ENCODE results near the gene ATP8A2. TPM values are rescaled to one million over a fixed set of nuclear protein-coding genes. Genes with fewer than 3 reads are reported as not detected.

Gene ATP8A2
- total and polyA plus RNA-seq, 10 of the 15 experiments (the other 5 are each of a cell fraction or from before 2014, with no cell fraction given) = 0.01 to 0.04 (median 0.04) TPM; not detected in 7

DNA sequence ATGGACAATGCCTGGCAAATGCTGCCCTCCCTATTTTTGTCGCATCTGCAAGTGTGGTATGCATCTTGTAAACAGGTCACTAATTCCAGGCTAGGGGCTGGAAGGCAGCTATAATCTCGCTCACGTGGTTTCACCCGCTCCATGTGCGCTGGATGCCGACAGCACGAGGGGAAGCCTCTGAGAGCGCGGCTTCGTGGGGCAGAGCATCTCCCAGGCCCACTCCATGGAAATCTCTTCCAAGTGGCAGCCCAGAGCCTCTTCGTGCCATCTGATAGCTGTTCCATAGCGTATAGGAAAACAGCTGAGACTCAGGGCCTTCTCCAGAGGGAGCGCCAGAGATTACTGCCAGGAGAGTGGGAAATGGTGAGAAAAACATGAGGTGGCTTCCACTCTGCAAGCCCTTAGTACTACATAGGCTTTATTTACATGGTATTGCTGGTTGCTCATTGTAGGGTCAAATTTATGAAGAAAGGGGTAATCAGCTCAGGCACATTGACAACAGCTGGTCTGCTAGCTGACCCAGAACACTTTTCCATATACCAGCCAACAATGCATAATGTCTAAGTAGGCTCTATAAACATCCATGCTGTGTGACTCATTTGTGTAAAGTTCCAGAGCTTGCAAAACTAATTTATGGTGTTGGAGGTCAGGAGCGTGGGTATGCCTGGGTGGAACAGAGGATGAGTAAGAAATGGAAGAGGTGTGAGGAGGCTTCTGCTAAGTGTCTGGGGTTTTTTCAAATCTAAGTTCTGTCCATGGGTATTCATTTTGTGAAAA, 514.9 kb downstream of the ATP8A2 start:
- H3K9ac ChIP-seq (ENCODE audit: control insufficient read depth, insufficient read depth, low read length) = no peak overlapping the region
- no peaks in the 10 kb centered on the region for H3K9me3 ChIP-seq (replicated peaks; ENCODE audit: control insufficient read depth, insufficient read depth, low read length)
- intact Hi-C loops (cut with micrococcal nuclease; ENCODE audit: unreplicated experiment) = no loop called here
- no peak for FAIRE-seq
- H3K4me3 ChIP-seq = no peak overlapping the region
- no peaks in the 10 kb centered on the region for H4K20me1 ChIP-seq (ENCODE audit: control insufficient read depth, insufficient read depth)
- in situ Hi-C loops (cut with MboI) = no loop called here
- no peaks in the 10 kb centered on the region for H3K79me2 ChIP-seq (ENCODE audit: control insufficient read depth, insufficient read depth, low read length)
- no peak for ATAC-seq
- H3K4me2 ChIP-seq (ENCODE audit: control insufficient read depth, insufficient read depth) = no peak overlapping the region
- no peaks in the 10 kb centered on the region for H3K27me3 ChIP-seq (replicated peaks in 1 of 2; ENCODE audit: control insufficient read depth in 2 of 2, insufficient read depth in 2 of 2, low read length in 1 of 2)
- H3K4me1 ChIP-seq (ENCODE audit: control insufficient read depth, insufficient read depth, low read length) = no peaks in the 10 kb centered on the region
- 62% methylated on average over 14 of the region's 14 CpGs for whole genome bisulfite sequencing (ENCODE audit: insufficient coverage, insufficient replicate concordance, low lambda C conversion rate, missing lambda C conversion rate)
- ChIA-PET POLR2A (no interaction called here), SMC1A (ENCODE audit: uncharacterized antibody, unreplicated experiment) (no interaction called here), CTCF (no interaction called here), RAD21 (ENCODE audit: unreplicated experiment) (no interaction called here)
- TF ChIP-seq IRF4 (IDR thresholded peaks at IDR 0.05; ENCODE audit: low read depth, low read length) = no peak
- TF ChIP-seq CTCF (IDR thresholded peaks at IDR 0.05 in 2 of 3, conservative IDR thresholded peaks at IDR 0.05 in 1 of 3; ENCODE audit: control insufficient read depth in 2 of 3, extremely low read depth in 1 of 3, insufficient read depth in 1 of 3, low read depth in 3 of 3, low read length in 3 of 3) = no peak
- TF ChIP-seq HDAC6 (IDR thresholded peaks at IDR 0.05; ENCODE audit: unreplicated experiment) = no peak
- no peak for TF ChIP-seq E2F4 (IDR thresholded peaks at IDR 0.05; ENCODE audit: low read depth, low read length)
- TF ChIP-seq ZNF207 (IDR thresholded peaks at IDR 0.05; ENCODE audit: borderline replicate concordance) = no peak
- no peak for TF ChIP-seq PML (IDR thresholded peaks at IDR 0.05; ENCODE audit: low read length)
- no peak for TF ChIP-seq SMAD5 (IDR thresholded peaks at IDR 0.05; ENCODE audit: low read depth)
- TF ChIP-seq ZNF384 (IDR thresholded peaks at IDR 0.05; ENCODE audit: borderline replicate concordance, low read depth, low read length) = no peak
- TF ChIP-seq RFX5 (IDR thresholded peaks at IDR 0.05; ENCODE audit: low read depth, low read length) = no peak
- no peak for TF ChIP-seq GABPA (IDR thresholded peaks at IDR 0.05; ENCODE audit: low read depth)
- no peak for TF ChIP-seq MEF2A (IDR thresholded peaks at IDR 0.05; ENCODE audit: insufficient read depth, low read depth, low read length)
- TF ChIP-seq STAT1 (conservative IDR thresholded peaks at IDR 0.05) = no peak
- TF ChIP-seq BACH1 (IDR thresholded peaks at IDR 0.05; ENCODE audit: borderline replicate concordance) = no peak
- no peak for TF ChIP-seq EP300 (IDR thresholded peaks at IDR 0.05; ENCODE audit: borderline replicate concordance in 1 of 2, control insufficient read depth in 1 of 2, low read depth in 2 of 2, low read length in 2 of 2)
- no peak for TF ChIP-seq NFIC (IDR thresholded peaks at IDR 0.05; ENCODE audit: low read depth, low read length)
- TF ChIP-seq, protein P1, sequence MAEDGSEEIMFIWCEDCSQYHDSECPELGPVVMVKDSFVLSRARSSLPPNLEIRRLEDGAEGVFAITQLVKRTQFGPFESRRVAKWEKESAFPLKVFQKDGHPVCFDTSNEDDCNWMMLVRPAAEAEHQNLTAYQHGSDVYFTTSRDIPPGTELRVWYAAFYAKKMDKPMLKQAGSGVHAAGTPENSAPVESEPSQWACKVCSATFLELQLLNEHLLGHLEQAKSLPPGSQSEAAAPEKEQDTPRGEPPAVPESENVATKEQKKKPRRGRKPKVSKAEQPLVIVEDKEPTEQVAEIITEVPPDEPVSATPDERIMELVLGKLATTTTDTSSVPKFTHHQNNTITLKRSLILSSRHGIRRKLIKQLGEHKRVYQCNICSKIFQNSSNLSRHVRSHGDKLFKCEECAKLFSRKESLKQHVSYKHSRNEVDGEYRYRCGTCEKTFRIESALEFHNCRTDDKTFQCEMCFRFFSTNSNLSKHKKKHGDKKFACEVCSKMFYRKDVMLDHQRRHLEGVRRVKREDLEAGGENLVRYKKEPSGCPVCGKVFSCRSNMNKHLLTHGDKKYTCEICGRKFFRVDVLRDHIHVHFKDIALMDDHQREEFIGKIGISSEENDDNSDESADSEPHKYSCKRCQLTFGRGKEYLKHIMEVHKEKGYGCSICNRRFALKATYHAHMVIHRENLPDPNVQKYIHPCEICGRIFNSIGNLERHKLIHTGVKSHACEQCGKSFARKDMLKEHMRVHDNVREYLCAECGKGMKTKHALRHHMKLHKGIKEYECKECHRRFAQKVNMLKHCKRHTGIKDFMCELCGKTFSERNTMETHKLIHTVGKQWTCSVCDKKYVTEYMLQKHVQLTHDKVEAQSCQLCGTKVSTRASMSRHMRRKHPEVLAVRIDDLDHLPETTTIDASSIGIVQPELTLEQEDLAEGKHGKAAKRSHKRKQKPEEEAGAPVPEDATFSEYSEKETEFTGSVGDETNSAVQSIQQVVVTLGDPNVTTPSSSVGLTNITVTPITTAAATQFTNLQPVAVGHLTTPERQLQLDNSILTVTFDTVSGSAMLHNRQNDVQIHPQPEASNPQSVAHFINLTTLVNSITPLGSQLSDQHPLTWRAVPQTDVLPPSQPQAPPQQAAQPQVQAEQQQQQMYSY (CRISPR knock-in tag; IDR thresholded peaks at IDR 0.05) = no peak
- TF ChIP-seq SUZ12 (IDR thresholded peaks at IDR 0.05; ENCODE audit: unreplicated experiment) = no peak
- no peak for TF ChIP-seq SIX5 (IDR thresholded peaks at IDR 0.05; ENCODE audit: low read depth, low read length, severe bottlenecking)
- H3K36me3 ChIP-seq (ENCODE audit: control insufficient read depth in 2 of 2, insufficient read depth in 2 of 2, low read length in 1 of 2) = no peaks in the 10 kb centered on the region
- H2AFZ ChIP-seq (ENCODE audit: control insufficient read depth, low read depth, low read length) = no peak overlapping the region
- no TSS peak for BruUV-seq (replicated peaks)
- DNase-seq (ENCODE audit: low read depth, low spot score) = no peak
- H3K27ac ChIP-seq (ENCODE audit: control insufficient read depth, insufficient read depth) = no peak overlapping the region

Measured in GM12878 (cell line).